ENCODE measurements around the gene SOS2.

The SOS2 gene

GRCh38 chr14:50101417-50101816 lies 130.0 kb downstream of the SOS2 start:
- ATAC-seq, result no peak
- TF ChIP-seq GLIS3 (CRISPR knock-in tag; IDR thresholded peaks at IDR 0.05), result no peak
- TF ChIP-seq SNAI2 (CRISPR knock-in tag; IDR thresholded peaks at IDR 0.05), result no peak

GRCh38 chr14:50100805-50101204 lies 130.6 kb downstream of the SOS2 start:
- no peak for ATAC-seq
- TF ChIP-seq ZNF70 (CRISPR knock-in tag; IDR thresholded peaks at IDR 0.05) (no peak), GLIS3 (CRISPR knock-in tag; IDR thresholded peaks at IDR 0.05) (no peak), ZNF8 (CRISPR knock-in tag; IDR thresholded peaks at IDR 0.05) (no peak), CSDC2 (CRISPR knock-in tag; IDR thresholded peaks at IDR 0.05) (no peak), TSHZ2 (CRISPR knock-in tag; IDR thresholded peaks at IDR 0.05) (no peak), BACH2 (CRISPR knock-in tag; IDR thresholded peaks at IDR 0.05; ENCODE audit: borderline replicate concordance) (no peak), ZNF565 (CRISPR knock-in tag; conservative IDR thresholded peaks at IDR 0.05; ENCODE audit: low read depth) (no peak)

GRCh38 chr14:50099335-50099734 lies 132.0 kb downstream of the SOS2 start:
- no peak for TF ChIP-seq ARNTL (CRISPR knock-in tag; IDR thresholded peaks at IDR 0.05; ENCODE audit: borderline replicate concordance, low read depth)
- no peak for TF ChIP-seq GLIS3 (CRISPR knock-in tag; IDR thresholded peaks at IDR 0.05)
- no peak for TF ChIP-seq TCF4 (CRISPR knock-in tag; IDR thresholded peaks at IDR 0.05; ENCODE audit: borderline replicate concordance)
- no peak for TF ChIP-seq ZFP3 (CRISPR knock-in tag; IDR thresholded peaks at IDR 0.05)
- TF ChIP-seq BACH2 (CRISPR knock-in tag; IDR thresholded peaks at IDR 0.05; ENCODE audit: borderline replicate concordance), result no peak
- TF ChIP-seq ZC3H10 (CRISPR knock-in tag; IDR thresholded peaks at IDR 0.05), result no peak
- no peak for TF ChIP-seq ZNF8 (CRISPR knock-in tag; IDR thresholded peaks at IDR 0.05)
- TF ChIP-seq POU6F1 (CRISPR knock-in tag; IDR thresholded peaks at IDR 0.05; ENCODE audit: borderline replicate concordance, low read depth), result no peak
- no peak for TF ChIP-seq RARB (CRISPR knock-in tag; IDR thresholded peaks at IDR 0.05)
- TF ChIP-seq ISL1 (CRISPR knock-in tag; IDR thresholded peaks at IDR 0.05), result no peak
- TF ChIP-seq TSHZ2 (CRISPR knock-in tag; IDR thresholded peaks at IDR 0.05), result no peak
- no peak for TF ChIP-seq SNAI2 (CRISPR knock-in tag; IDR thresholded peaks at IDR 0.05)
- TF ChIP-seq PATZ1 (CRISPR knock-in tag; IDR thresholded peaks at IDR 0.05; ENCODE audit: borderline replicate concordance), result no peak
- TF ChIP-seq CSDC2 (CRISPR knock-in tag; IDR thresholded peaks at IDR 0.05), result no peak
- no peak for TF ChIP-seq ZNF70 (CRISPR knock-in tag; IDR thresholded peaks at IDR 0.05)
- no peak for TF ChIP-seq TOX (CRISPR knock-in tag; IDR thresholded peaks at IDR 0.05; ENCODE audit: borderline replicate concordance)
- no peak for TF ChIP-seq ESRRG (CRISPR knock-in tag; IDR thresholded peaks at IDR 0.05)
- TF ChIP-seq CREB5 (CRISPR knock-in tag; IDR thresholded peaks at IDR 0.05; ENCODE audit: low read depth), result no peak
- ATAC-seq, result peak; percentile 55; the same call in 2 of the 3 replicates
